Keratinocyte (primary cell): Measurements from ENCODE around the gene IHH.

Experiments
- CTCF ChIP-seq, 3 experiments: IDR thresholded peaks in 1 of 3; conservative IDR thresholded peaks in 1 of 3; optimal IDR thresholded peaks in 1 of 3; 2 replicates in 2 of 3; 3 replicates in 1 of 3; pipeline versions ENCODE3 to v1.5.1; 2011; ENCODE audit warnings: low read length in 3 of 3, mild to moderate bottlenecking in 3 of 3, moderate library complexity in 2 of 3, control low read depth in 1 of 3, inconsistent platforms in 1 of 3; ENCODE audit not compliant: insufficient read depth in 2 of 3; ENCODE audit errors: extremely low read depth in 1 of 3
- EZH2 ChIP-seq: IDR thresholded peaks from one replicate; pipeline ENCODE4 v1.6.1; 2012; ENCODE audit warnings: inconsistent platforms, mild to moderate bottlenecking, low read length, moderate library complexity

- TF ChIP-seq EZH2 (peak; percentile 9), CTCF (optimal IDR thresholded peaks at IDR 0.05 in 1 of 3, IDR thresholded peaks at IDR 0.05 in 1 of 3, conservative IDR thresholded peaks at IDR 0.05 in 1 of 3; ENCODE audit: extremely low read depth in 1 of 3, insufficient read depth in 2 of 3, low read length in 3 of 3) (no peak)
Observed at GRCh38 chr2:219058541-219059374, 2.0 kb downstream of the IHH start.
